Ectodermal cell (in vitro differentiated cells): ENCODE results near the gene CRYZL1.
"Not testable (repeated sequence)": the region's sequence is repeated elsewhere in the genome, so short reads cannot be mapped to it uniquely, and the experiment has no call there.

ENCODE experiments used
- H3K27ac ChIP-seq: 2 replicates; pipeline ENCODE4 v1.7.0; 2013; ENCODE audit warnings: mild to moderate bottlenecking, low read depth, low read length; ENCODE audit not compliant: insufficient read depth, poor library complexity, severe bottlenecking
- H3K27me3 ChIP-seq: 2 replicates; pipeline ENCODE4 v1.7.0; 2013; ENCODE audit warnings: mild to moderate bottlenecking, low read length; ENCODE audit not compliant: insufficient read depth, control insufficient read depth, poor library complexity, severe bottlenecking
- H3K36me3 ChIP-seq: one replicate; pipeline ENCODE4 v1.7.0; 2013; ENCODE audit warnings: low read length; ENCODE audit not compliant: control insufficient read depth, insufficient read depth
- H3K4me1 ChIP-seq: one replicate; pipeline ENCODE4 v1.7.0; 2013; ENCODE audit warnings: low read length; ENCODE audit not compliant: control insufficient read depth, insufficient read depth
- H3K4me3 ChIP-seq: 2 replicates; pipeline ENCODE4 v1.7.0; 2013; ENCODE audit warnings: low read depth, low read length, control low read depth; ENCODE audit not compliant: insufficient read depth
- H3K9me3 ChIP-seq: 2 replicates; pipeline ENCODE4 v1.7.0; 2013; ENCODE audit warnings: mild to moderate bottlenecking, low read length, moderate library complexity; ENCODE audit not compliant: control insufficient read depth
- WGBS, 2 experiments: methylation state at CpG; one replicate each; pipeline ENCODE4 v1.1.7; 2013; ENCODE audit warnings: missing lambda C conversion rate in 2 of 2; 5-methylcytosine and 5-hydroxymethylcytosine counted together

CRYZL1 gene

DNA sequence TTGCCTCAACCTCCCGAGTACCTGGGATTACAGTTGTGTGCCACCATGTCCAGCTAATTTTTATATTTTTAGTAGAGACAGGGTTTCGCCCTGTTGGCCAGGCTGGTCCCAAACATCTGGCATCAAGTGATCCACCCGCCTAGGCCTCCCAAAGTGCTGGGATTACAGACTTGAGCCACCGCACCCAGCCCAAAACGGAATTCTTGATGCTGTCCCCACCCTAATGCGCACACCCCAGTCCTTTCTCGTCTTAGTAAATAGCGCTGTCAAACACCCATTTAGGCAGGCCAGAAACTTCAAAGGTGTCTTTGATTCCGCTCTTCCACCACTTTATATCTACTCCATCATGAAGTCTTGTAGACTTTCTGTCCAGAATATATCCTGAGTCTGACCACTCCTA is 35.9 kb upstream of the CRYZL1 start:
- Histone ChIP-seq H3K9me3 (no peaks in the 10 kb centered on the region), H3K27ac (no peak overlapping the region), H3K4me1 (no peaks in the 10 kb centered on the region), H3K27me3 (no peaks in the 10 kb centered on the region), H3K4me3 (no peak overlapping the region), H3K36me3 (no peaks in the 10 kb centered on the region)
- WGBS, 2 experiments: 94 to 95% methylated on average over 9 of the region's 9 CpGs

- 91 to 99% methylated on average over 3 to 5 of the region's 5 CpGs for WGBS, 2 experiments
- not testable (repeated sequence) for H3K9me3 ChIP-seq, H3K4me3 ChIP-seq, H3K36me3 ChIP-seq, H3K27me3 ChIP-seq, H3K4me1 ChIP-seq, H3K27ac ChIP-seq
Observed at GRCh38 chr21:33676666-33677065, 35.1 kb upstream of the CRYZL1 start.

GRCh38 chr21:33674226-33674625 is 32.7 kb upstream of the CRYZL1 start:
- Histone ChIP-seq H3K4me3 (no peak overlapping the region), H3K27me3 (no peaks in the 10 kb centered on the region), H3K9me3 (no peaks in the 10 kb centered on the region), H3K36me3 (no peaks in the 10 kb centered on the region), H3K4me1 (no peaks in the 10 kb centered on the region), H3K27ac (no peak overlapping the region)
- 95 to 97% methylated on average over 1 of the region's 1 CpG for WGBS, 2 experiments

- Histone ChIP-seq H3K4me3 (no peak overlapping the region), H3K36me3 (no peaks in the 10 kb centered on the region), H3K4me1 (no peaks in the 10 kb centered on the region), H3K27me3 (no peaks in the 10 kb centered on the region), H3K9me3 (no peaks in the 10 kb centered on the region), H3K27ac (no peak overlapping the region)
- WGBS, 2 experiments: 88 to 89% methylated on average over 8 of the region's 8 CpGs
Observed at GRCh38 chr21:33673473-33673872, 31.9 kb upstream of the CRYZL1 start.

GRCh38 chr21:33670076-33670978 is 28.8 kb upstream of the CRYZL1 start:
- WGBS, 2 experiments: 93 to 94% methylated on average over 6 of the region's 6 CpGs
- Histone ChIP-seq H3K36me3 (no peaks in the 10 kb centered on the region), H3K4me1 (no peaks in the 10 kb centered on the region), H3K9me3 (no peaks in the 10 kb centered on the region), H3K4me3 (no peak overlapping the region), H3K27me3 (no peaks in the 10 kb centered on the region), H3K27ac (no peak overlapping the region)

- no peak overlapping the region for H3K4me3 ChIP-seq
- 89 to 97% methylated on average over 2 of the region's 2 CpGs for WGBS, 2 experiments
- H3K27ac ChIP-seq: no peak overlapping the region
Observed at GRCh38 chr21:33668620-33669019, 27.1 kb upstream of the CRYZL1 start.

DNA sequence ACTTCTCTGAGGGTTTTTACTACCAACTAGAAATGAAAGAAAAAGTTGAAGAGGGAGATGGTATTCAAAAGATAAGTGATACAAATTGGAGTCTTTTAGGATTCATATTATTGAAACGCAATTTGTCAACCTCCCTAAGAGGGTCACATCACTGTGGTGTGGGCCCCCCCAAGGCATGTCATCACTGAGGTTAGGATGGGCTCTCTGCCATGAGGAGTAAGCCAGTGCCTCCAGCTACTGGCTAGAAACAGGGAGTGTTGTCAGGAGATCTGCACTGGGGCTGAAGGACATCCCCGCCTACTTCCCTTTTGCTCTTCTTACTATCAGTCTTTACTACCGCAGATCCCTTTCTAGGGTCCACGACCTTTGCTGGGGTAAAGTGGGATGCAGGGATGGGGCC is 26.6 kb upstream of the CRYZL1 start:
- H3K36me3 ChIP-seq: no peaks in the 10 kb centered on the region
- 96 to 98% methylated on average over 3 to 4 of the region's 4 CpGs for WGBS, 2 experiments
- no peaks in the 10 kb centered on the region for H3K9me3 ChIP-seq
- H3K4me3 ChIP-seq: no peak overlapping the region
- H3K27ac ChIP-seq: no peak overlapping the region
- no peaks in the 10 kb centered on the region for H3K27me3 ChIP-seq
- H3K4me1 ChIP-seq: no peaks in the 10 kb centered on the region

More at GRCh38 chr21:33668620-33669019, 27.1 kb upstream of the CRYZL1 start:
- Histone ChIP-seq H3K4me1 (no peaks in the 10 kb centered on the region), H3K36me3 (no peaks in the 10 kb centered on the region), H3K27me3 (no peaks in the 10 kb centered on the region), H3K9me3 (no peaks in the 10 kb centered on the region)

GRCh38 chr21:33667636-33668035 is 26.1 kb upstream of the CRYZL1 start:
- 96 to 98% methylated on average over 6 of the region's 6 CpGs for WGBS, 2 experiments
- H3K4me3 ChIP-seq: no peak overlapping the region
- no peaks in the 10 kb centered on the region for H3K27me3 ChIP-seq
- no peak overlapping the region for H3K27ac ChIP-seq
- no peaks in the 10 kb centered on the region for H3K9me3 ChIP-seq
- H3K36me3 ChIP-seq: no peaks in the 10 kb centered on the region
- no peaks in the 10 kb centered on the region for H3K4me1 ChIP-seq

GRCh38 chr21:33666153-33666552 is 24.6 kb upstream of the CRYZL1 start:
- Histone ChIP-seq H3K36me3 (no peaks in the 10 kb centered on the region), H3K27ac (no peak overlapping the region), H3K4me3 (no peak overlapping the region), H3K9me3 (no peaks in the 10 kb centered on the region), H3K4me1 (no peaks in the 10 kb centered on the region), H3K27me3 (no peaks in the 10 kb centered on the region)
- no CpG with 5 or more reads among the region's 2 CpGs for WGBS, 2 experiments

DNA sequence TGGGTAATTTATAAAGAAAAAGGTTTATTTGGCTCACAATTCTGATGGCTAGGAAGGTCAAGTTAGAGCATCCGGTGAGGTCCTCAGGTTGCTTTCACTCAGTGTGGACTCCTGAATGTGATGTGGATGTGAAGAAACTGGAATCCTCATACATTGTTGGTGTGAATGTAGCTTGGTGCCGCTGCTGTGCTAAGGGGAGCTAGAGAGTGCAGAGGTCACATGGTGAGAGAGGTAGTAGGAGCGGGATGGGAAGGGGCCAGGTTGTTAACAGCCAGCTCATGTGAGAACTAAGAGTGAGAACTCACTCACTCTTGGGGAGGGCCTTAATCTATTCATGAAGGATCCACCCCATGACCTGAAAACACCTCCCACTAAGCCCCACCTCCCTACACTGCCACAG is 22.6 kb upstream of the CRYZL1 start:
- H3K4me1 ChIP-seq: no peaks in the 10 kb centered on the region
- no peaks in the 10 kb centered on the region for H3K9me3 ChIP-seq
- 93 to 97% methylated on average over 3 of the region's 3 CpGs for WGBS, 2 experiments
- H3K4me3 ChIP-seq: no peak overlapping the region
- no peaks in the 10 kb centered on the region for H3K27me3 ChIP-seq
- H3K36me3 ChIP-seq: no peaks in the 10 kb centered on the region
- H3K27ac ChIP-seq: no peak overlapping the region
